Measurements from ENCODE around the gene SAT1.
A peak's percentile ranks its signal among the peaks of the same experiment; 100 is the strongest.
"Not testable (repeated sequence)": the region's sequence is repeated elsewhere in the genome, so short reads cannot be mapped to it uniquely, and the experiment has no call there.

Gene SAT1

GRCh38 chrX:23782863-23783588 lies at the start of gene SAT1:
SAT1 (plus strand) TSS chrX:23783173; CDS start chrX:23783352, 179 bp downstream.
- peak; percentile 93 for DNase-seq

GRCh38 chrX:23736030-23736429 lies 46.9 kb upstream of the SAT1 start:
- no peak for DNase-seq

GRCh38 chrX:23737413-23737812 lies 45.6 kb upstream of the SAT1 start:
- DNase-seq: no peak

GRCh38 chrX:23742174-23742696 lies 40.7 kb upstream of the SAT1 start:
- DNase-seq: no peak

GRCh38 chrX:23742697-23743622 lies 40.0 kb upstream of the SAT1 start, which contains the start of gene ACOT9:
ACOT9 (minus strand) TSS chrX:23743276; CDS start chrX:23743144, 132 bp downstream.
- peak; percentile 92 for DNase-seq

- not testable (repeated sequence) for DNase-seq
Observed at GRCh38 chrX:23743623-23743971, 39.4 kb upstream of the SAT1 start.

- no peak for DNase-seq
Observed at GRCh38 chrX:23745786-23746185, 37.2 kb upstream of the SAT1 start.

- no peak for DNase-seq
Observed at GRCh38 chrX:23749129-23749528, 33.8 kb upstream of the SAT1 start.

- DNase-seq: no peak
Observed at GRCh38 chrX:23749576-23749975, 33.4 kb upstream of the SAT1 start.

GRCh38 chrX:23752740-23753415 lies 30.1 kb upstream of the SAT1 start:
- DNase-seq: no peak

GRCh38 chrX:23754664-23755063 lies 28.3 kb upstream of the SAT1 start:
- no peak for DNase-seq

- DNase-seq: peak; percentile 38
Observed at GRCh38 chrX:23756165-23756564, 26.8 kb upstream of the SAT1 start.

- DNase-seq: no peak
Observed at GRCh38 chrX:23759821-23760220, 23.2 kb upstream of the SAT1 start.

GRCh38 chrX:23764188-23764984 lies 18.6 kb upstream of the SAT1 start:
- DNase-seq: no peak

- DNase-seq: no peak
Observed at GRCh38 chrX:23765449-23765848, 17.5 kb upstream of the SAT1 start.

GRCh38 chrX:23765868-23766267 lies 17.1 kb upstream of the SAT1 start:
- no peak for DNase-seq

- no peak for DNase-seq
Observed at GRCh38 chrX:23766650-23767551, 16.1 kb upstream of the SAT1 start.

GRCh38 chrX:23770142-23770541 lies 12.8 kb upstream of the SAT1 start:
- DNase-seq: no peak

GRCh38 chrX:23771086-23771485 lies 11.9 kb upstream of the SAT1 start:
- DNase-seq: not testable (repeated sequence)

- DNase-seq: no peak
Observed at GRCh38 chrX:23773601-23774175, 9.3 kb upstream of the SAT1 start.

- no peak for DNase-seq
Observed at GRCh38 chrX:23776363-23776762, 6.6 kb upstream of the SAT1 start.
